Measurements from ENCODE around the gene PTPRN2. TPM values are rescaled to one million over a fixed set of nuclear protein-coding genes. Genes with fewer than 3 reads are reported as not detected.

The PTPRN2 gene
- total RNA-seq, 1 donor from 2014 or later: 32.2 TPM

GRCh38 chr7:158607563-158607962, 19.9 kb upstream of the PTPRN2 start:
- Mint-ChIP-seq H3K27me3 (ENCODE audit: low read depth) (no peaks in the 10 kb centered on the region), H3K4me1 (no peaks in the 10 kb centered on the region), H3K27ac (ENCODE audit: unreplicated experiment) (no peak overlapping the region), H3K36me3 (ENCODE audit: low read depth) (no peaks in the 10 kb centered on the region), H3K9me3 (no peaks in the 10 kb centered on the region), H3K4me3 (no peak overlapping the region)
- TF ChIP-seq, protein P1, sequence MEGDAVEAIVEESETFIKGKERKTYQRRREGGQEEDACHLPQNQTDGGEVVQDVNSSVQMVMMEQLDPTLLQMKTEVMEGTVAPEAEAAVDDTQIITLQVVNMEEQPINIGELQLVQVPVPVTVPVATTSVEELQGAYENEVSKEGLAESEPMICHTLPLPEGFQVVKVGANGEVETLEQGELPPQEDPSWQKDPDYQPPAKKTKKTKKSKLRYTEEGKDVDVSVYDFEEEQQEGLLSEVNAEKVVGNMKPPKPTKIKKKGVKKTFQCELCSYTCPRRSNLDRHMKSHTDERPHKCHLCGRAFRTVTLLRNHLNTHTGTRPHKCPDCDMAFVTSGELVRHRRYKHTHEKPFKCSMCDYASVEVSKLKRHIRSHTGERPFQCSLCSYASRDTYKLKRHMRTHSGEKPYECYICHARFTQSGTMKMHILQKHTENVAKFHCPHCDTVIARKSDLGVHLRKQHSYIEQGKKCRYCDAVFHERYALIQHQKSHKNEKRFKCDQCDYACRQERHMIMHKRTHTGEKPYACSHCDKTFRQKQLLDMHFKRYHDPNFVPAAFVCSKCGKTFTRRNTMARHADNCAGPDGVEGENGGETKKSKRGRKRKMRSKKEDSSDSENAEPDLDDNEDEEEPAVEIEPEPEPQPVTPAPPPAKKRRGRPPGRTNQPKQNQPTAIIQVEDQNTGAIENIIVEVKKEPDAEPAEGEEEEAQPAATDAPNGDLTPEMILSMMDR (conservative IDR thresholded peaks at IDR 0.05): no peak
- DNase-seq (ENCODE audit: low read depth, low spot score): no peak

DNA sequence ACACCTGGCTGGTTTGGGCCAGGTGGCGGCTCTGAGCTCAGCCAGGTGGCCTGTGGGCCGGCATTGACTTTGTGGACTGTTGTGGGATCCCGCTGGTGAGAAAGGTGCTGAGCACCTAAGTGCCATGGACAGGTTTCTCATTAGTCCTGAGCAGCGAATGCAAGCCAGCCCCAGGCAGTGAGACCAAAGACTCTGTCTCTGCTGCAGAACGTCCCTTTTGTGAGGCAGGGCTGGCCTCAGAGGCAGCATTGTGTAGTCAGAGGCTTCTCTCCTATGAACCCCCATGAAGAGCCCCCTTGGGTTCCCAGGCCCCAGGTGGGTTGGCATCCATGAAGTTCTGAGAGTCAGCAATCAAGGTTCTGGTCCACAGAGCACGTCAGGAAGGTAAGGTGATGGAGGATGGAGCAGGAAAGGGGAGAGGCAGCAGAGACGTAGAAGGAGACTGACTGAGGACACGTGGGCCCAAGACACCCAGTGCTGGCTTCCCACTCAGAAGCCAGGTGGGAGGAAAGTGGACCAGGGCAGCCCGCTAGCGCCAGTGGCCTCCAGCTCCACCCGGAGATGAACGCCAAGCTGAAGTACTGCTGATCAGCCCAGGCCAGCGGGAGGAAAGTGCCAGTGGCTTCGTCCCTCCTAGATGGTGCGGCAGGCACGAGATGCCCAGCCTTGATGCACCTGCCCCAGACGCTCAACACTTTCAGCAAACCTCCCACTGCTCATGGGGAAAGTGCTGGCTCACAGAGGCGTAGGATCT, 19.2 kb upstream of the PTPRN2 start:
- TF ChIP-seq, protein P1 (conservative IDR thresholded peaks at IDR 0.05): no peak
- no peaks in the 10 kb centered on the region for H3K9me3 Mint-ChIP-seq
- H3K4me3 Mint-ChIP-seq: no peak overlapping the region
- no peak overlapping the region for H3K27ac Mint-ChIP-seq (ENCODE audit: unreplicated experiment)
- no peaks in the 10 kb centered on the region for H3K36me3 Mint-ChIP-seq (ENCODE audit: low read depth)
- no peaks in the 10 kb centered on the region for H3K4me1 Mint-ChIP-seq
- no peak for DNase-seq (ENCODE audit: low read depth, low spot score)
- H3K27me3 Mint-ChIP-seq (ENCODE audit: low read depth): no peaks in the 10 kb centered on the region

- TF ChIP-seq, protein P1 (conservative IDR thresholded peaks at IDR 0.05): no peak
- DNase-seq (ENCODE audit: low read depth, low spot score): no peak
- H3K36me3 Mint-ChIP-seq (ENCODE audit: low read depth): no peaks in the 10 kb centered on the region
- H3K9me3 Mint-ChIP-seq: no peaks in the 10 kb centered on the region
- no peak overlapping the region for H3K4me3 Mint-ChIP-seq
- no peaks in the 10 kb centered on the region for H3K27me3 Mint-ChIP-seq (ENCODE audit: low read depth)
- H3K4me1 Mint-ChIP-seq: no peaks in the 10 kb centered on the region
- H3K27ac Mint-ChIP-seq (ENCODE audit: unreplicated experiment): no peak overlapping the region
Measured at GRCh38 chr7:158606129-158606528, 18.5 kb upstream of the PTPRN2 start.

- H3K27ac Mint-ChIP-seq (ENCODE audit: unreplicated experiment): no peak overlapping the region
- H3K36me3 Mint-ChIP-seq (ENCODE audit: low read depth): no peaks in the 10 kb centered on the region
- TF ChIP-seq, protein P1 (conservative IDR thresholded peaks at IDR 0.05): no peak
- no peaks in the 10 kb centered on the region for H3K27me3 Mint-ChIP-seq (ENCODE audit: low read depth)
- no peaks in the 10 kb centered on the region for H3K4me1 Mint-ChIP-seq
- H3K9me3 Mint-ChIP-seq: no peaks in the 10 kb centered on the region
- no peak overlapping the region for H3K4me3 Mint-ChIP-seq
- no peak for DNase-seq (ENCODE audit: low read depth, low spot score)
Measured at GRCh38 chr7:158603773-158604755, 16.4 kb upstream of the PTPRN2 start.

DNA sequence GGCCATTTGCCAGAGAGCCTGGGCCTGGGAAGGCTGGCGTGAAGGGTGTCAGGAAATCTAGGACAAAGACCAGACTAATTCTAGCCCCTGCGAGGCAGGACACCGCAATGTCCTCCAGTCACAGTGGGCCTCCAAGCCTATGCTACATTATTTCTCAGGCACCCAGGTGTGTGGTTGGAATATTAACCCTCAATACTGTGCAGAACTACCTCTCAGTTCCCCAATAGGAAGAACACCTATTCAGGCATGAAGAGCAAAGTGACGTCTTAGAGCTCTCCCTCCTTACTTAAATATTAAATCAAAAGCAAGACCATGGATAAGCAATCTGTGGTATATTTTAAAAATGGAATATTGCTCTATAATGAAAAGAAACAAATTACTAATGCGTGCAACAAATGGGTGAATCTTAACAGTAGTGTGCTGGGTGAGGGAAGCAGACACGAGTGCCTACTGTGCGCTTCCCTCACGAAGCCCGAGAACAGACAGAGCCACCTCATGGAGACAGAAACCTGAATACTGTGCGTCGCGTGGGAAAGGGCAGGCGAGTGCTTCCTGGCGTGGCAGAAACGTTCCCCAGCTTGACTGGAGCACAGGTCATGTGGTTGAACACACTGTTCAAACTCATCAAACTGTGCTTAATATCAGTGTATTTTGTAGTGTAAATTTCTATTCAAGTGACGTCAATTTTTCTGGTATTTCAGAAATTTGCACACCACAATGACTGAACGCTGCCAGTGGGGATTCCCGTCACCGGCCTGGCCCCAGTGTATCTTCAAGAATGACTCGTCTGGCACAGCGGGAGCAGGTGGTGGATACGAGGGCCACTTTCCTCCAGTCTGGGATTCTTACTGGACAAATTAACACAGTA, 15.5 kb upstream of the PTPRN2 start:
- TF ChIP-seq, protein P1 (conservative IDR thresholded peaks at IDR 0.05): no peak
- no peak overlapping the region for H3K4me3 Mint-ChIP-seq
- H3K36me3 Mint-ChIP-seq (ENCODE audit: low read depth): no peaks in the 10 kb centered on the region
- no peak overlapping the region for H3K27ac Mint-ChIP-seq (ENCODE audit: unreplicated experiment)
- H3K9me3 Mint-ChIP-seq: no peaks in the 10 kb centered on the region
- no peaks in the 10 kb centered on the region for H3K27me3 Mint-ChIP-seq (ENCODE audit: low read depth)
- H3K4me1 Mint-ChIP-seq: no peaks in the 10 kb centered on the region
- no peak for DNase-seq (ENCODE audit: low read depth, low spot score)
